GM23248 (cell line): ENCODE results near the gene FOXO1.

Source experiments
- EZH2 ChIP-seq: fragments of 200-600 bp; sonication (generic); IDR thresholded peaks from 2 replicates; pipeline ENCODE4 v1.6.1; 2018; ENCODE audit warnings: antibody characterized with exemption, mild to moderate bottlenecking; ENCODE audit not compliant: insufficient read depth, poor library complexity, severe bottlenecking
- EZH2phosphoT487 ChIP-seq: fragments of 200-600 bp; sonication (generic); IDR thresholded peaks from 2 replicates; pipeline ENCODE4 v1.6.1; 2018; ENCODE audit warnings: antibody characterized with exemption, moderate library complexity, mild to moderate bottlenecking, low read depth; ENCODE audit not compliant: insufficient read depth

GRCh38 chr13:40595693-40596092 is 70.7 kb downstream of the FOXO1 start:
- TF ChIP-seq EZH2 = no peak
- TF ChIP-seq EZH2phosphoT487 = no peak
